Loucy (cell line): ENCODE data around the gene PPP1R15B.

Source experiments
- H2AFZ ChIP-seq: fragments of 200-600 bp; sonication (generic); 2 replicates; pipeline ENCODE4 v1.6.0; 2016; ENCODE audit warnings: antibody characterized with exemption, mild to moderate bottlenecking, low read length, moderate library complexity
- H3F3A ChIP-seq: fragments of 200-600 bp; 2 replicates; pipeline ENCODE4 v1.6.0; 2016; ENCODE audit warnings: antibody characterized with exemption, low read depth, mild to moderate bottlenecking
- H3K27me3 ChIP-seq: fragments of 200-600 bp; sonication (generic); 2 replicates; pipeline ENCODE4 v1.6.1; 2014; ENCODE audit warnings: low read length, mild to moderate bottlenecking; ENCODE audit not compliant: insufficient read depth, poor library complexity, severe bottlenecking
- H3K36me3 ChIP-seq: fragments of 200-600 bp; sonication (generic); 2 replicates; pipeline ENCODE4 v1.6.1; 2016; ENCODE audit warnings: low read length; ENCODE audit not compliant: insufficient read depth
- H3K4me1 ChIP-seq: fragments of 200-600 bp; sonication (generic); 2 replicates; pipeline ENCODE4 v1.5.1; 2014; ENCODE audit warnings: low read length, mild to moderate bottlenecking; ENCODE audit not compliant: insufficient read depth, poor library complexity, severe bottlenecking
- H3K4me2 ChIP-seq: fragments of 200-600 bp; sonication (generic); 2 replicates; pipeline ENCODE4 v1.6.0; 2014; ENCODE audit warnings: antibody characterized with exemption, low read length, low read depth, mild to moderate bottlenecking; ENCODE audit not compliant: poor library complexity, severe bottlenecking
- H3K4me3 ChIP-seq: fragments of 200-600 bp; sonication (generic); 2 replicates; pipeline ENCODE4 v1.5.1; 2014; ENCODE audit warnings: low read length, mild to moderate bottlenecking, mixed read lengths; ENCODE audit not compliant: poor library complexity, severe bottlenecking
- H3K79me2 ChIP-seq: fragments of 200-600 bp; sonication (generic); 2 replicates; pipeline ENCODE4 v1.6.1; 2014; ENCODE audit warnings: low read length; ENCODE audit not compliant: insufficient read depth
- H3K9ac ChIP-seq: fragments of 200-600 bp; sonication (generic); 2 replicates; pipeline ENCODE4 v1.6.0; 2014; ENCODE audit warnings: mild to moderate bottlenecking, low read depth, low read length, moderate library complexity; ENCODE audit not compliant: poor library complexity, severe bottlenecking
- H3K9me2 ChIP-seq: fragments of 200-600 bp; sonication (generic); replicated peaks from 2 replicates; pipeline ENCODE4 v1.6.1; 2016; ENCODE audit warnings: low read depth, low read length, mixed read lengths
- H3K9me3 ChIP-seq: fragments of 200-600 bp; sonication (generic); 2 replicates; pipeline ENCODE4 v1.6.1; 2014; ENCODE audit warnings: mild to moderate bottlenecking, antibody characterized with exemption, low read length, low read depth; ENCODE audit not compliant: insufficient read depth
- H4K20me1 ChIP-seq: fragments of 200-600 bp; sonication (generic); 2 replicates; pipeline ENCODE4 v1.6.0; 2014; ENCODE audit warnings: antibody characterized with exemption, low read length, mild to moderate bottlenecking; ENCODE audit not compliant: insufficient read depth, poor library complexity, severe bottlenecking
- EZH2phosphoT487 ChIP-seq: fragments of 200-600 bp; IDR thresholded peaks from 2 replicates; pipeline ENCODE4 v1.6.1; 2018; ENCODE audit warnings: antibody characterized with exemption, mild to moderate bottlenecking, moderate library complexity, borderline replicate concordance
- TF ChIP-seq, protein P1 (sequence below): fragments of 200-600 bp; sonication (generic); conservative IDR thresholded peaks from 2 replicates; pipeline ENCODE4 v1.5.1; 2014; ENCODE audit warnings: mild to moderate bottlenecking, antibody characterized with exemption, low read length

PPP1R15B gene

DNA sequence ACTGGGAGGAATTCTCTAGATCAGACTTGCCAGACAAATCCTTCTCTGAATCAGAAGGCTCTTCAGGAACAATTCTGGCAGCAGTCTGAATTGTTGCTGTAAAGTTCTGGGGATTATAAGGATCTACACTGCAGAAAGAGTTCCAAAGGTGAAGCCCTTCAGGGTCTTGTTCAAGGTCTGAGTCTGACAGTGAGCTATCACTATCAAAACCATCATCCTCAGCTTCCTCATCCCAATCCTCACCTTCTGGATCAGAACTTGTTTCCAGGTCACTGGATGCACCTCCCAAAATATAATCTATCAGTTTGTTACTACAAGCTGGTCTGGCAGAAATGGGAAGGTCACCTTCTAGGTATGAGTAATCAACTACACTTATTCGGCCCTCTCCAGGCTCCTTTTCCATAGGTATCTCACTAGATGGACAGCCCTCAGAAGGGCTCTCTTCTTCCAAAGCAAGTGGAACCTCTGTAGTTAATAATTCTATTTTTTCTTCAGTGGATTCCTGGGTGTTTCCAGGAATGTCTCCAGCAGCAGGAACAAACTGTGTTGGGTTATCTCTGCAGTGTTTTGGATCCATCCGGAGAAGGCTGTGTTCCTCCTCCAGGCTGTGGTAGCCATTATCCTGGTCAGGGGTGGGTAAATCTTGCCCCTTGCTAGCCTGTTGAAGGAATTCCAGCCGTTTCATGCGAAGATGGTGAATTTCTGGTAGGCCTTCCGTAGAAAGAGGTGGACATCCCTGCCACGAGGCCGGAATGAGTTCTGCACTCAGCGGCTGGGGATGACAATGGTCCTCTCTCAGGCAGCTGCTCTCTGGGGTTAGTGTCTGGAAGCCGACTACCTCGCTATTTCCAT lies 1.6 kb downstream of the PPP1R15B start:
- Histone ChIP-seq H3K4me3 (peak overlapping the region; percentile 99), H3K36me3 (peaks cover 11% of the 10 kb centered on the region), H3K4me2 (peak overlapping the region; percentile 74), H3K27me3 (peaks cover 8% of the 10 kb centered on the region), H3K9ac (peak overlapping the region; percentile 99), H3K79me2 (peaks cover 65% of the 10 kb centered on the region), H3K4me1 (peaks cover 29% of the 10 kb centered on the region), H4K20me1 (peaks cover 61% of the 10 kb centered on the region), H3K9me3 (no peaks in the 10 kb centered on the region), H2AFZ (no peak overlapping the region), H3K9me2 (no peaks in the 10 kb centered on the region), H3F3A (no peaks in the 10 kb centered on the region)
- no peak for TF ChIP-seq EZH2phosphoT487
- TF ChIP-seq, protein P1, sequence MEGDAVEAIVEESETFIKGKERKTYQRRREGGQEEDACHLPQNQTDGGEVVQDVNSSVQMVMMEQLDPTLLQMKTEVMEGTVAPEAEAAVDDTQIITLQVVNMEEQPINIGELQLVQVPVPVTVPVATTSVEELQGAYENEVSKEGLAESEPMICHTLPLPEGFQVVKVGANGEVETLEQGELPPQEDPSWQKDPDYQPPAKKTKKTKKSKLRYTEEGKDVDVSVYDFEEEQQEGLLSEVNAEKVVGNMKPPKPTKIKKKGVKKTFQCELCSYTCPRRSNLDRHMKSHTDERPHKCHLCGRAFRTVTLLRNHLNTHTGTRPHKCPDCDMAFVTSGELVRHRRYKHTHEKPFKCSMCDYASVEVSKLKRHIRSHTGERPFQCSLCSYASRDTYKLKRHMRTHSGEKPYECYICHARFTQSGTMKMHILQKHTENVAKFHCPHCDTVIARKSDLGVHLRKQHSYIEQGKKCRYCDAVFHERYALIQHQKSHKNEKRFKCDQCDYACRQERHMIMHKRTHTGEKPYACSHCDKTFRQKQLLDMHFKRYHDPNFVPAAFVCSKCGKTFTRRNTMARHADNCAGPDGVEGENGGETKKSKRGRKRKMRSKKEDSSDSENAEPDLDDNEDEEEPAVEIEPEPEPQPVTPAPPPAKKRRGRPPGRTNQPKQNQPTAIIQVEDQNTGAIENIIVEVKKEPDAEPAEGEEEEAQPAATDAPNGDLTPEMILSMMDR, result no peak

DNA sequence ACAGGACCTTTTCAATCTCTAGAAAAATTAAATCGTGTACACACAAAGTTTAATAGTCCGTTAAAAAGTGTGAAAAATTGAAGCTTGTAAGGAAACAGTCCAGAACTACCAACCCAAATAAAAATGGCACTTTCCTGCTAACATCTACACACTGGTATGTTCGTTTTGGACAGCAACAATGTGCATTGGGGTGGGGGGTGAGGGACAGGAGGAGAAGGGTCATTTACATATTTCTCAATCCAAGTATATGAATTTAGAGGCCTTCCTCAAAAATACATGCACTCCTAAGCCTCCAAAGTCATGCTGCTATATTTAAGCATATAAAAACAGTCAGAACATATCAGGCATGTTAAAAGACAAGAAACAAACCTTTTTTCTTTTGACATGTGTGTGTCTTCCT lies 2.5 kb downstream of the PPP1R15B start:
- Histone ChIP-seq H3K4me3 (peak overlapping the region; percentile 99), H3K4me2 (peak overlapping the region; percentile 74), H3F3A (no peaks in the 10 kb centered on the region), H3K27me3 (peaks cover 8% of the 10 kb centered on the region), H2AFZ (no peak overlapping the region), H3K9ac (peak overlapping the region; percentile 99), H4K20me1 (peaks cover 71% of the 10 kb centered on the region), H3K4me1 (peaks cover 37% of the 10 kb centered on the region), H3K36me3 (peaks cover 20% of the 10 kb centered on the region), H3K79me2 (peaks cover 75% of the 10 kb centered on the region), H3K9me2 (no peaks in the 10 kb centered on the region), H3K9me3 (no peaks in the 10 kb centered on the region)
- no peak for TF ChIP-seq EZH2phosphoT487
- TF ChIP-seq, protein P1, result no peak

DNA sequence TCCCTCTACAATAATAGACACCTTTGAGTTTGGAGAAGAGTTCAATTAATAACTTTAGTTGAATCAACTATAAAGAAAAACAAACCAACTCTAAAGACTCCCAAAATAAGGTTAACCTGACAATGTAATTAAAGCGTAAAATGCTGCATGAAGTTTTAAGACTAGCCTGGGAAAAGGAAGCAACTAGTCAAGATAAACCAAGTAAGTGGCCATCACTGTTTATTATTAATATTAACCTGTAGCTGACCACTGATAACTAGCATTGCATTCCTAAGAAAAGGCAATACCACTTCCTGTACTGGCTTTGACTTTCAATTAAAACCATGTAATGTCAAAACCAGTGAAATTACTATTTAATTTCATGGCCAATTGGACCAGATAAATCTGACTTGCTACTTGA lies 3.0 kb downstream of the PPP1R15B start:
- Histone ChIP-seq H3K36me3 (peaks cover 25% of the 10 kb centered on the region), H3K4me3 (peak overlapping the region; percentile 99), H3K4me2 (peak overlapping the region; percentile 74), H3K9ac (peak overlapping the region; percentile 99), H3K9me2 (no peaks in the 10 kb centered on the region), H3K4me1 (peaks cover 41% of the 10 kb centered on the region), H4K20me1 (peaks cover 76% of the 10 kb centered on the region), H3K9me3 (no peaks in the 10 kb centered on the region), H2AFZ (no peak overlapping the region), H3K79me2 (peaks cover 80% of the 10 kb centered on the region), H3F3A (no peaks in the 10 kb centered on the region), H3K27me3 (peaks cover 8% of the 10 kb centered on the region)
- TF ChIP-seq EZH2phosphoT487, result no peak
- TF ChIP-seq, protein P1, result no peak
